Activated CD4-positive, alpha-beta T cell treated with anti-CD3 and anti-CD28 coated beads, Interleukin-2, amount 10 ng/mL, durations not matched to agents 7 days and 5 days (primary cell): ENCODE data around the gene ARMC12. TPM values are rescaled to one million over a fixed set of nuclear protein-coding genes. Genes with fewer than 3 reads are reported as not detected.

ENCODE experiments used
- CTCF ChIA-PET: fragments of 350-600 bp; sonication (Branson Sonifier 250); formaldehyde crosslinking; loops from one replicate; lab custom pipeline; 2021; ENCODE audit warnings: antibody characterized with exemption; lab: Charles Lee
- POLR2A ChIA-PET: fragments of 350-600 bp; sonication (Branson Sonifier 250); formaldehyde crosslinking; loops from one replicate; lab custom pipeline; 2021; ENCODE audit warnings: antibody characterized with exemption; lab: Charles Lee
- DNase-seq: peaks from one replicate; pipeline ENCODE4 v3.0.0-alpha.2; 2020
- H3K27ac Mint-ChIP-seq: one replicate; pipeline ENCODE4 v1.8.0; 2021; ENCODE audit warnings: mild to moderate bottlenecking, moderate library complexity, mixed read lengths
- H3K27me3 Mint-ChIP-seq: one replicate; pipeline ENCODE4 v1.8.0; 2021; ENCODE audit warnings: mixed read lengths
- H3K36me3 Mint-ChIP-seq: one replicate; pipeline ENCODE4 v1.8.0; 2021; ENCODE audit warnings: low read depth, mixed read lengths
- H3K4me1 Mint-ChIP-seq: one replicate; pipeline ENCODE4 v1.8.0; 2021; ENCODE audit warnings: mixed read lengths
- H3K4me3 Mint-ChIP-seq: one replicate; pipeline ENCODE4 v1.8.0; 2021; ENCODE audit warnings: mild to moderate bottlenecking, moderate library complexity, mixed read lengths
- H3K9me3 Mint-ChIP-seq: one replicate; pipeline ENCODE4 v1.8.0; 2021; ENCODE audit warnings: mixed read lengths
- total RNA-seq, 2 experiments: library from RNA; stranded (reverse); gene quantifications; one replicate each; pipeline ENCODE4 v1.2.3, GENCODE V29; 2021

The ARMC12 gene
- total RNA-seq, 2 experiments from 2014 or later: 1.2 to 1.6 TPM

DNA sequence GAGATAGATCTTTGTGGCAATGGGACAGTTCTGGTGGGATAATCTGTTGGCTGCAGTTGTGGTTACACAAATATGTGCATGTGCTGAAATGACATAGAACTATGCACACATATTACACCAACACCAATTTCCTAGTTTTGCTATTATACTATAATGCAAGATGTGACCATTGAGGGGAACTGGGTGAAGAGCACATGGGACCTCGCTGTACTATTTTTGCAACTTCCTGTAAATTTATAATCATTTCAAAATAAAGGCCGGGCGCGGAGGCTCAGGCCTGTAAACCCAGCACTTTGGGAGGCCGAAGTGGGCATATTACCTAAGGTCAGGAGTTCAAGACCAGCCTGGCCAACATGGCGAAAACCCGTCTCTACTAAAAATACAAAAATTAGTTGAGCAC lies 8.7 kb downstream of the ARMC12 start:
- H3K36me3 Mint-ChIP-seq: no peaks in the 10 kb centered on the region
- CTCF ChIA-PET: no interaction called here
- POLR2A ChIA-PET: no interaction called here

DNA sequence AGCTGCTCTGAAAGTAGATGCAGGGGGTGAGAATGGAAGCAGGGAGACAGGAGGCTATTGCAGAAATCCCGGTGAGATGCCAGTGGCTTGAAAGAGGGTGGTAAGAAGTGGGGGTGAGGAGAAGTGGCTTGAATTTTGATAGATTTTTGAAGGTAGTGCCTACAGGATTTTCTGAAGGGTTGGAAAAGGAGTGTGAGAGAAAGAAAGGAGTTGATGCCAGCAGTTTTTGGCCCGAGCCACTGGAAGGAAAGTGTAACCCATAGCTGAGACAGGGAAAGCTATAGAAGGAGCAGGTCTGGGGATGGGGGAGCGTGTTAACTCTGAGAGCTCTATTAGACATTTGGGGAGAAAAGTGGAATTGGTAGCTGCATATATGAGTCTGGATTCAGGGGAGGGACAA lies 9.7 kb downstream of the ARMC12 start:
- H3K27ac Mint-ChIP-seq: no peak overlapping the region
- CTCF ChIA-PET: interaction anchor here (0.7 to 1.2 kb wide), 2 partner anchors 8 to 9 kb away, joined by 3 to 4 read pairs; no protein-coding TSS in a partner anchor
- peaks cover 3% of the 10 kb centered on the region for H3K27me3 Mint-ChIP-seq

More for the DNA sequence above, 8.7 kb downstream of the ARMC12 start:
- Mint-ChIP-seq H3K4me1 (no peaks in the 10 kb centered on the region), H3K4me3 (no peak overlapping the region), H3K9me3 (peaks cover 14% of the 10 kb centered on the region), H3K27me3 (peaks cover 3% of the 10 kb centered on the region), H3K27ac (no peak overlapping the region)
- no peak for DNase-seq

DNA sequence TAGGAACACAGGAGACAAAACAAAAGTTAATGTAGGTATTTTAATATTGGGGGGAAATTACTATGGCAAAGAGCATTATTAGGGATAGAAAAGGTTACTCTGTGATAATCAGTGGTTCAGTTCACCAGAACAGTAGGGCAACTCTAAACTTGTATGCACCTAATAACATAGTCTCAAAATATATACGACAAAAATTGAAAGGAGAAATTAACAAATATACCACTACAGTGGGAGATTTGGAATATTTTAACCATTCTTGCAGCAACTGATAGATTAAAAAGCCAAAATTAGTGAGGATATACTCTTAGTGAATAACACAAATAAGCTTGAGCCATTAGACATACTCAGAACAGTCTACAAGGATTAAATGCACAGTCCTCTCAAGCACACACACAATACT lies 11.0 kb downstream of the ARMC12 start:
- Mint-ChIP-seq H3K27ac (no peak overlapping the region), H3K9me3 (peaks cover 14% of the 10 kb centered on the region), H3K4me1 (no peaks in the 10 kb centered on the region), H3K4me3 (no peak overlapping the region), H3K36me3 (no peaks in the 10 kb centered on the region), H3K27me3 (peaks cover 3% of the 10 kb centered on the region)
- POLR2A ChIA-PET: no interaction called here
- CTCF ChIA-PET: no interaction called here
- DNase-seq: no peak

More for the DNA sequence above, 9.7 kb downstream of the ARMC12 start:
- no peaks in the 10 kb centered on the region for H3K36me3 Mint-ChIP-seq
- H3K4me1 Mint-ChIP-seq: no peaks in the 10 kb centered on the region
- DNase-seq: no peak
- POLR2A ChIA-PET: no interaction called here
- no peak overlapping the region for H3K4me3 Mint-ChIP-seq
- H3K9me3 Mint-ChIP-seq: peaks cover 14% of the 10 kb centered on the region

DNA sequence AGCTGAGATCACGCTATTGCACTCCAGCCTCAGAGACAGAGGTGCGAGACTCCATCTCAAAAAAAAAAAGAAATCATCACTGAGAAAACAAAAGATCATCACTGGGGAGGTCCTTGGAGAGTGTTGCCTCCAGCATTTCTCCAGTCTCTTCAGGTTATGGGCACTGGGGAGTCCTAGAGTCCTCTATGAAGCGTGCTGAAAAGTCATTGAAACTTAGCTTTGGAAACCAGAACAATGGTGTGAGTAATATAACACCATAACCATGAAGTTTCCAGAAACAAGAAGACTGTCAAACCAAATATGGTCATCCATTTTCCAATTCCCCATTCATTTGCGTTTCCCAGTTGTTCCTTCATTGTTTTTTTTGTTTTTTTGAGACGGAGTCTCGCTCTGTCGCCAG lies 13.7 kb downstream of the ARMC12 start:
- Mint-ChIP-seq H3K4me1 (peaks cover 6% of the 10 kb centered on the region), H3K36me3 (no peaks in the 10 kb centered on the region), H3K27ac (no peak overlapping the region), H3K9me3 (peaks cover 14% of the 10 kb centered on the region), H3K4me3 (no peak overlapping the region), H3K27me3 (peaks cover 3% of the 10 kb centered on the region)
- no peak for DNase-seq
- ChIA-PET POLR2A (no interaction called here), CTCF (interaction anchor here (0.5 to 1.6 kb wide), 3 partner anchors 13 to 159 kb away, joined by 5 to 8 read pairs (median 6); no protein-coding TSS in a partner anchor)

DNA sequence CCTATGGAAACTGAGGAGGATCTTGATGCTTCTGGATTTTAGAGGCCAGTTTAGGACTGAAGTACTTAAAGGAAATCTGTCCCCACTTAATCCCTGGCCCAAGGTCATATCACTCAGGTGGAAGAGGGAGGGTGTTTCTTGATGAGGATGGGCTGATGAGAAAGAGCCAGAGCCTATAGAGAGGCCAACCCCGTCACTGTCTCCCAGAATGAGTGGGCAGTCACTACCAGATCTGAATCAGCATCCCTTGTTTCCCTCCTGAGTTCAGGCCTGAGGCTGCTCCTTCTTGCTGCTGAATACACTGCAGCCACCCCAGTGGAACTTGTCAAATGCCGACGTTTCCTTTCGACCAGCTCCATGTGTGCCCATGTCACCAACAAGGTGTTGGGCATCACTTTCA lies 14.8 kb downstream of the ARMC12 start:
- POLR2A ChIA-PET: no interaction called here
- Mint-ChIP-seq H3K4me3 (no peak overlapping the region), H3K27ac (no peak overlapping the region), H3K4me1 (peaks cover 6% of the 10 kb centered on the region), H3K27me3 (peaks cover 3% of the 10 kb centered on the region), H3K36me3 (no peaks in the 10 kb centered on the region), H3K9me3 (peaks cover 10% of the 10 kb centered on the region)
- CTCF ChIA-PET: interaction anchor here (1.6 kb wide), 1 partner anchor 14 kb away, joined by 8 read pairs; no protein-coding TSS in a partner anchor
- no peak for DNase-seq

DNA sequence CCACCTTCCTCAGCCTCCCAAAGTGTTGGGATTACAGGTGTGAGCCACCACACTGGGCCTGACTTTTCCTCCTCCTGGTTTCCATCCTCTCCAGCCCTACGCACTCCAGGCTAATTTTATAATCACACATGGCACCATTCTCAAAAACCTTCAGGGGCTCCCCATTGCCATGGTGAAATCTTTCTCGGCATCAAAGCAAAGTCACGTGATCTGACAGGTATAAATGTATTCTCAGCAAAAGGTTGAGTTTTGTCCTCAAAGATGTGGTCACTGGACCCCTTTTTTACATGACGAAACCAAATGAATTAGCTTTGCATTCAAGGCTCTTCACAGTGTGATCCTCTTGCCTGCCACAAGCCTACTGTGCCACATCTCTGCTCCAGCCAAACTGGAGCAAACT lies 15.5 kb downstream of the ARMC12 start:
- Mint-ChIP-seq H3K4me3 (no peak overlapping the region), H3K27ac (no peak overlapping the region), H3K9me3 (peaks cover 8% of the 10 kb centered on the region), H3K27me3 (peaks cover 3% of the 10 kb centered on the region), H3K4me1 (peaks cover 6% of the 10 kb centered on the region), H3K36me3 (no peaks in the 10 kb centered on the region)
- POLR2A ChIA-PET: no interaction called here
- CTCF ChIA-PET: interaction anchor here (0.6 to 0.7 kb wide), 3 partner anchors 164 to 273 kb away, joined by 3 to 4 read pairs (median 3); no protein-coding TSS in a partner anchor
- no peak for DNase-seq

DNA sequence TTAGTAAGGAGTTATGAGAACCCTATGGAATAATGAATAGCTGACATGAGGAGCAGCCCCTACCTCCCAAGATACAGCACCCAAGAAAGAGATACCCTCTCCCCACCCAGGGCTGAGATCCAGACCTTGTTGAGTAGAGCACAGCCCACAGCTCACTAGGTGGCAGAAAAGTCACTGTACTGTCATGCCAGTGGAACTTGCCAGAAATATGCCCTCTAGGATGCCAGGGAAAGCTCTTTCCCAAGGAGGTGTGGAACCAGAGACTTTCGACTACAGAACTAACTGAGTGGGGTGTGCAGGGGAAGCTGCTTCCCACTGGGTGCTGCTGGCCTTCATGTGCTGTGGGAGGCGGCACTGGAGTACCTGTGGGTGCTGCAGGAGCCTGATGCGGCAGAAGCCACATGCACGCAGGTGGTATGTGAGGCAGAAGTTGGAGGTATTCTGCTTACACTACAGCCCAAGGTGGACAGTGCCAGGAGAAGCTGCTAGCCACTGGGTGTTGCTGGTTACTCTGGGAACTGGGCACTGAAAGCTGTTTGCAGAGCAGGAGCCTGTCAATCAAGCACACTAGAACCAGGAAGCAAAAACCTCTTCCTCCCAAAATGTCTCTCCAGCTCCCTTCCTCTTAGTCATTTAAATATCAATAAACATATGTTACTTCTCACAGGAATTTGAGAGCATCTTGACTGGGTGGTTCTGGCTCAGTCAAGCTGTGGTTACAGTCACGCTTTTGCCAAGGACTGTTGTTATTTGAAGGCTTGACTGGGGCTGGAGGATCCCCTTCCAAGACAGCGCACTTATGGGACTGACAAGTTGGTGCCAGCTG lies 17.8 kb downstream of the ARMC12 start:
- no peaks in the 10 kb centered on the region for H3K9me3 Mint-ChIP-seq
- ChIA-PET CTCF (interaction anchor here (0.8 to 1.4 kb wide), 6 partner anchors 9 to 460 kb away, joined by 3 to 7 read pairs (median 3); partner anchors contain the start of gene ARMC12), POLR2A (no interaction called here)
- H3K36me3 Mint-ChIP-seq: no peaks in the 10 kb centered on the region
- H3K27ac Mint-ChIP-seq: no peak overlapping the region
- peaks cover 6% of the 10 kb centered on the region for H3K4me1 Mint-ChIP-seq
- no peaks in the 10 kb centered on the region for H3K27me3 Mint-ChIP-seq
- DNase-seq: no peak
- no peak overlapping the region for H3K4me3 Mint-ChIP-seq

DNA sequence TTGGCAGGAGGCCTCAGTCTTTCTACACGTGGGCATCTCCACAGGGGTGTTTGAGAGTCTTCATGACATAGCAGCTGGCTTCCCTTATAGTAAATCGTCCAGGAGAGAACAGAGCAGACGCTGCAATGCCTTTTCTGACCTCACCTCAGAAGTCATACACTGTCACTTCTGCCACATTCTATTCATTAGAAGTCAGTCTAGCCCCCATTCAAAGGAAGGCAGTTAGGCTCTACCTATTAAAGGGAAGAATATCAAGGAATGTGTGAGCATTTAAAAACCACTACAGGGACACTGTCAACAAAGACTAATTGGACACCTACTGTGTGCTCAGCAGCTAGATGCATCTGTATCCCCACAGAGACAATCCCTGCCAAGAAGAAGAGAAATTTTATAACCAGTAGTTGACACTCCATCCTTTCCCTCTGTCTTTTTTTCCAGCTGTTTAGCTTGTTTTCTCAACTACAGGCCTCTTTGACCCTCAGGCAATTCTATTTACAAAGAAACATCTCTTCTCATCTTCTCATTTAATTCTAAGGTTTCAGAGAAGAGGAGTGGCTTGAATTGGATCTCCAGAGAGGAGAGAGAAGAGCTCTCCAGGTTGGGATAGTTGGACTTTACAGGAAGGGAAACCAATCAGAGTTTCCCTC lies 18.6 kb downstream of the ARMC12 start:
- ChIA-PET CTCF (interaction anchor here (0.8 to 1.4 kb wide), 3 partner anchors 18 to 460 kb away, joined by 3 to 7 read pairs (median 3); partner anchors contain the start of gene ARMC12), POLR2A (no interaction called here)
- H3K27ac Mint-ChIP-seq: no peak overlapping the region

DNA sequence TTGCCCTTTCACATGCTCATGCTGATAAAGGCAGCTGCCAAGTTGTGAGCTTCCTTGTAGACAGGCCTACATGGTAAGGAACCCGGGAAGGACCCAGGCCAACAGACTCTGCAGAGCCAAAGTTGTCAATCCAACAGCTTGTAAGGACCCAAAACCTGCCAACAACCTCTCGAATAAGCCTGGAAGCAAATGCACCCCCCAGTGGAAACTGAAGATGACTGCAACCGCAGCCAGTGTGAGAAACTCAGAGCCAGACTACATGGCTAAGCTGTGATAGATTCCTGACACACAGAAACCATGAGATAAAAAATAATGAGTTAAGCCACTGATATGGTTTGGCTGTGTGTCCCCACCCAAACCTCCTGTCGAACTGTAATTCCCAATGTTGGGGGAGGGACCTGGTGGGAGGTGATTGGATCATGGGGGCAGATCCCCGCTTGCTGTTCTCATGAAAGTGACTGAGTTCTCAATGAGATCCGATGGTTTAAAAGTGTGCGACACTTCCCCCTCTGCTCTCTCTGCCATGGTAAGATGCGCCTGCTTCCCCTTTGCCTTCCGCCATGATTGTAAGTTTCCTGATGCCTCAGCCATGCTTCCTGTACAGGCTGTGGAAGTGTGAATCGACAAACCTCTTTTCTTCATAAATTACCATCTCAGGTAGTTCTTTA lies 20.8 kb downstream of the ARMC12 start:
- Mint-ChIP-seq H3K27me3 (peaks cover 12% of the 10 kb centered on the region), H3K4me3 (no peak overlapping the region), H3K36me3 (no peaks in the 10 kb centered on the region), H3K4me1 (peaks cover 6% of the 10 kb centered on the region), H3K9me3 (no peaks in the 10 kb centered on the region), H3K27ac (no peak overlapping the region)
- POLR2A ChIA-PET: no interaction called here
- CTCF ChIA-PET: interaction anchor here (0.6 to 1.5 kb wide), 5 partner anchors 15 to 233 kb away, joined by 3 to 4 read pairs (median 4); partner anchors contain the start of gene ARMC12
- DNase-seq: no peak

More for the DNA sequence above, 18.6 kb downstream of the ARMC12 start:
- Mint-ChIP-seq H3K4me1 (peaks cover 6% of the 10 kb centered on the region), H3K27me3 (peaks cover 3% of the 10 kb centered on the region), H3K4me3 (no peak overlapping the region), H3K9me3 (no peaks in the 10 kb centered on the region), H3K36me3 (no peaks in the 10 kb centered on the region)
- DNase-seq: no peak

DNA sequence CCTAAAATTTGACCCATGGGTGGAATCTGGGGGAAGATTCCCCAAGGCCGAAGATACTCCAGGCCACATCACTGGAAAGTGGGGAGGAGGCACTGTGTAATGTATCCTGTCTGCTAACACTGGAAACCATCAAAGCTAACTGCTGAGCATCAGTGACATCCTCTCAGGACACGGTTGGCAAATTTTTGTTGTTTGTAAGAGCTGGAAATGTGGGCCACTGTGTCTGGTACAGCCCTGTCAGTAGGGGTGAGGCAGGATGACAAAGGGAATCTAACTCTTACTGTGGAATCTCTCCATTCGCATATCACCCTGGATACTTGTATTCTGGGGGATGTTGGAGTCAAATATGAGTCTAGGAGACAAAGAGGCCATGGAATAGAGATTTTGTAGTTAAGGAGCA lies 22.6 kb downstream of the ARMC12 start:
- CTCF ChIA-PET: interaction anchor here (0.8 to 0.9 kb wide), 2 partner anchors 12 to 42 kb away, joined by 3 to 4 read pairs; no protein-coding TSS in a partner anchor
- POLR2A ChIA-PET: no interaction called here
- H3K9me3 Mint-ChIP-seq: no peaks in the 10 kb centered on the region
- peaks cover 8% of the 10 kb centered on the region for H3K4me1 Mint-ChIP-seq
- peaks cover 29% of the 10 kb centered on the region for H3K27me3 Mint-ChIP-seq
- H3K27ac Mint-ChIP-seq: no peak overlapping the region
- H3K36me3 Mint-ChIP-seq: no peaks in the 10 kb centered on the region
- H3K4me3 Mint-ChIP-seq: no peak overlapping the region
- DNase-seq: no peak

DNA sequence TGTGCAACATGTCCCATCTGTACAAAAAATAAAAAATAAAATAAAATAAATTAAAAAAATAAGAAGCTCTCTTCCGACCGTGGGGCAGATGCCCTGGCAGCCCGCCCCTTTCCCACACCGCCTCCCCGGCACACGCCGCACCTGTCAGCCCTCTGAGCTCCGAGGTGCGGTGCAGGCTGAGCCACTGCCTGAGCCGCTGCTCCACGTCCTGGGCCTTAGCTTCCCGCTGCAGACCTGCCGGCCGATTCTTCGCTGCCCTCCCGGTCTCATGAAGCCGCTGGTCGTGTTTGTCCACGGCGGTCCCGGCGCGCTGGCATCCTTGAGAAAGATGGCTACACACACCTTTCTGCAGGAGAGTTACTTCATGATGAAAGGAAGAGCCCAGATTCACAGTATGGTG lies 28.9 kb downstream of the ARMC12 start:
- Mint-ChIP-seq H3K9me3 (no peaks in the 10 kb centered on the region), H3K36me3 (no peaks in the 10 kb centered on the region), H3K27me3 (peaks cover 42% of the 10 kb centered on the region), H3K27ac (no peak overlapping the region), H3K4me3 (no peak overlapping the region), H3K4me1 (peaks cover 2% of the 10 kb centered on the region)
- no peak for DNase-seq
- CTCF ChIA-PET: interaction anchor here (0.6 kb wide), 1 partner anchor 461 kb away, joined by 3 read pairs; no protein-coding TSS in a partner anchor
- POLR2A ChIA-PET: no interaction called here

DNA sequence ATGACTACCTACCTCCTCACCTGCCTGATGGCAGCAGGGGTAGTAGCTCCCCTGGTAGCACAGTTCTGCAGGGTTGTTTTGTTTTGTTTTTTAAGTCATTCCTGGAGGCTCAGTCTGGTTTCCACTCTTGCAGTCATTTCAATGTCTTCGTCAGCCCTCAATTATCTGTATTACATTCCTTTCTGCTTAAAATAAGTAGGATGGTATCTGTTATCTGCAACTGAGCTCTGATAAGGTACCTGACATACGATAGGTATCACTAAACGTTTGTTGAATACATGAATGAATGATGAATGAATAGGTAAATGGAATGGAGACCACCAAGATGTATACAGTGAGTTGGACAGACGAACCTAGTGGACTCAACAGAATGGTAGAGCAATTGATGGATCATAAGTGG lies 32.4 kb downstream of the ARMC12 start:
- H3K9me3 Mint-ChIP-seq: no peaks in the 10 kb centered on the region
- DNase-seq: no peak
- no peak overlapping the region for H3K4me3 Mint-ChIP-seq
- ChIA-PET POLR2A (no interaction called here), CTCF (interaction anchor here (1.2 to 1.5 kb wide), 2 partner anchors 12 to 27 kb away, joined by 3 to 4 read pairs; no protein-coding TSS in a partner anchor)
- H3K4me1 Mint-ChIP-seq: peaks cover under 1% of the 10 kb centered on the region
- no peaks in the 10 kb centered on the region for H3K36me3 Mint-ChIP-seq
- peaks cover 21% of the 10 kb centered on the region for H3K27me3 Mint-ChIP-seq
- H3K27ac Mint-ChIP-seq: no peak overlapping the region
